Endothelial cell of umbilical vein (primary cell): ENCODE data around the gene ODAM.

Experiments used
- EZH2 ChIP-seq: IDR thresholded peaks from 2 replicates; pipeline ENCODE4 v1.6.1; 2012; ENCODE audit warnings: borderline replicate concordance, low read depth, mild to moderate bottlenecking, moderate library complexity, low read length, inconsistent platforms; ENCODE audit not compliant: severe bottlenecking
- FOS ChIP-seq: IDR thresholded peaks from 2 replicates; pipeline ENCODE4 v1.6.1; 2011; ENCODE audit warnings: mild to moderate bottlenecking, low read length, moderate library complexity, borderline replicate concordance; ENCODE audit not compliant: insufficient read depth
- GATA2 ChIP-seq: IDR thresholded peaks from 2 replicates; pipeline ENCODE4 v1.7.0; 2011; ENCODE audit warnings: low read depth, mild to moderate bottlenecking, moderate library complexity, mixed read lengths, low read length; ENCODE audit not compliant: insufficient read length, insufficient read depth
- JUN ChIP-seq: IDR thresholded peaks from 2 replicates; pipeline ENCODE4 v1.6.1; 2011; ENCODE audit warnings: borderline replicate concordance, low read depth; ENCODE audit not compliant: insufficient read length, insufficient read depth
- MYC ChIP-seq: IDR thresholded peaks from one replicate; pipeline ENCODE4 v1.6.1; 2011; ENCODE audit warnings: mild to moderate bottlenecking, low read depth, low read length
- POLR2A ChIP-seq: IDR thresholded peaks from 2 replicates; pipeline ENCODE4 v1.6.1; 2012; ENCODE audit warnings: low read depth, mild to moderate bottlenecking, control low read depth, low read length
- POLR2AphosphoS5 ChIP-seq: IDR thresholded peaks from 2 replicates; pipeline ENCODE4 v1.6.1; 2012; ENCODE audit warnings: low read depth, mild to moderate bottlenecking, control low read depth, low read length, moderate library complexity; ENCODE audit not compliant: insufficient read depth
- TF ChIP-seq, protein P1 (sequence below), 2 donors: IDR thresholded peaks; 1 replicate in 1 of 2; 2 replicates in 1 of 2; pipeline ENCODE4 v1.5.1; 2011; ENCODE audit warnings: low read length in 2 of 2, mild to moderate bottlenecking in 2 of 2, moderate library complexity in 2 of 2, control low read depth in 1 of 2, inconsistent platforms in 1 of 2, low read depth in 1 of 2; ENCODE audit not compliant: insufficient read depth in 1 of 2; ENCODE audit errors: extremely low read depth in 1 of 2
- TF ChIP-seq, protein P2 (sequence below): IDR thresholded peaks from 2 replicates; pipeline ENCODE4 v1.6.1; 2011; ENCODE audit not compliant: insufficient read depth, insufficient read length

DNA sequence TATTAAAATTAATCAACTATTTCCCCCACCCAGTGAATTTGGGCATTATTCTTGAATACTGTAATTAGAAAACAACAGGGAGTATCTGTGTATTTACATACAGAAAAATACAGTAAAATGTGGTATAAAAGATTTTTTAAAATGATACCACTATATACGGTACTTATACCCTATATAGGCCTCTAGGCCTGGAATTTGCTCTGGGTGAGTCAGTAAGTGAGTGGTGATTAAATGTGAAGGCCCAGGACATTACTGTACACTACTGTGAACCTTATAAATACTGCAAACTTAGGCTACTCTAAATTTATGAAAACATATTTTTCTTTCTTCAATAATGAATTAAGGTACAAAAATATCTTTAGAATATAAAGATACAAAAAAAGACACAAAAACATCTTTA, 40.6 kb downstream of the ODAM start:
- TF ChIP-seq, protein P1, sequence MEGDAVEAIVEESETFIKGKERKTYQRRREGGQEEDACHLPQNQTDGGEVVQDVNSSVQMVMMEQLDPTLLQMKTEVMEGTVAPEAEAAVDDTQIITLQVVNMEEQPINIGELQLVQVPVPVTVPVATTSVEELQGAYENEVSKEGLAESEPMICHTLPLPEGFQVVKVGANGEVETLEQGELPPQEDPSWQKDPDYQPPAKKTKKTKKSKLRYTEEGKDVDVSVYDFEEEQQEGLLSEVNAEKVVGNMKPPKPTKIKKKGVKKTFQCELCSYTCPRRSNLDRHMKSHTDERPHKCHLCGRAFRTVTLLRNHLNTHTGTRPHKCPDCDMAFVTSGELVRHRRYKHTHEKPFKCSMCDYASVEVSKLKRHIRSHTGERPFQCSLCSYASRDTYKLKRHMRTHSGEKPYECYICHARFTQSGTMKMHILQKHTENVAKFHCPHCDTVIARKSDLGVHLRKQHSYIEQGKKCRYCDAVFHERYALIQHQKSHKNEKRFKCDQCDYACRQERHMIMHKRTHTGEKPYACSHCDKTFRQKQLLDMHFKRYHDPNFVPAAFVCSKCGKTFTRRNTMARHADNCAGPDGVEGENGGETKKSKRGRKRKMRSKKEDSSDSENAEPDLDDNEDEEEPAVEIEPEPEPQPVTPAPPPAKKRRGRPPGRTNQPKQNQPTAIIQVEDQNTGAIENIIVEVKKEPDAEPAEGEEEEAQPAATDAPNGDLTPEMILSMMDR (IDR thresholded peaks at IDR 0.05; ENCODE audit: extremely low read depth in 1 of 2, insufficient read depth in 1 of 2, low read depth in 1 of 2, low read length in 2 of 2) = no peak
- no peak for TF ChIP-seq POLR2AphosphoS5
- TF ChIP-seq POLR2A = no peak
- TF ChIP-seq EZH2 = no peak
- no peak for TF ChIP-seq MYC
- TF ChIP-seq, protein P2, sequence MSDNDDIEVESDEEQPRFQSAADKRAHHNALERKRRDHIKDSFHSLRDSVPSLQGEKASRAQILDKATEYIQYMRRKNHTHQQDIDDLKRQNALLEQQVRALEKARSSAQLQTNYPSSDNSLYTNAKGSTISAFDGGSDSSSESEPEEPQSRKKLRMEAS = no peak
- TF ChIP-seq FOS = no peak
- no peak for TF ChIP-seq GATA2
- no peak for TF ChIP-seq JUN
